22Rv1 (cell line): ENCODE measurements around the gene DHX38.
A peak's percentile ranks its signal among the peaks of the same experiment; 100 is the strongest.
"Not testable (repeated sequence)": the region's sequence is repeated elsewhere in the genome, so short reads cannot be mapped to it uniquely, and the experiment has no call there.

Experiments
- H3K27ac ChIP-seq: fragments of 450-650 bp; 2 replicates; pipeline ENCODE4 v1.5.1; 2017
- CTCF ChIP-seq: fragments of 450-650 bp; IDR thresholded peaks from 2 replicates; pipeline ENCODE4 v1.5.1; 2017; ENCODE audit warnings: mild to moderate bottlenecking
- ZFX ChIP-seq: fragments of 450-650 bp; IDR thresholded peaks from 2 replicates; pipeline ENCODE4 v1.6.1; 2017; ENCODE audit warnings: antibody characterized with exemption, borderline replicate concordance

DHX38 gene

GRCh38 chr16:72055911-72056310, 37.7 kb upstream of the DHX38 start:
- no peak overlapping the region for H3K27ac ChIP-seq
- TF ChIP-seq CTCF (no peak), ZFX (no peak)

- H3K27ac ChIP-seq: not testable (repeated sequence)
Observed at GRCh38 chr16:72057313-72057712, 36.3 kb upstream of the DHX38 start.

GRCh38 chr16:72059060-72059459, 34.6 kb upstream of the DHX38 start:
- not testable (repeated sequence) for H3K27ac ChIP-seq

- TF ChIP-seq CTCF (no peak), ZFX (no peak)
- no peak overlapping the region for H3K27ac ChIP-seq
Observed at GRCh38 chr16:72060405-72060804, 33.2 kb upstream of the DHX38 start.

GRCh38 chr16:72061564-72061963, 32.1 kb upstream of the DHX38 start:
- TF ChIP-seq CTCF (no peak), ZFX (no peak)
- H3K27ac ChIP-seq: no peak overlapping the region

GRCh38 chr16:72064361-72064894, 29.2 kb upstream of the DHX38 start:
- H3K27ac ChIP-seq: no peak overlapping the region
- TF ChIP-seq ZFX (no peak), CTCF (no peak)

- H3K27ac ChIP-seq: no peak overlapping the region
- peak; percentile 77 for TF ChIP-seq CTCF
- no peak for TF ChIP-seq ZFX
Observed at GRCh38 chr16:72066747-72067146, 26.9 kb upstream of the DHX38 start.

GRCh38 chr16:72068930-72069329, 24.7 kb upstream of the DHX38 start:
- no peak overlapping the region for H3K27ac ChIP-seq
- TF ChIP-seq ZFX: no peak
- TF ChIP-seq CTCF: no peak
